MM.1S (cell line): ENCODE results near the gene SH3BGRL3.

ENCODE experiments used
- DNase-seq: peaks from one replicate; pipeline ENCODE4 v3.0.0-alpha.2; 2015
- H2AFZ ChIP-seq: fragments of 300-600 bp; sonication (generic); 2 replicates; pipeline ENCODE4 v1.6.0; 2016; ENCODE audit warnings: antibody characterized with exemption, low read length
- H3F3A ChIP-seq: fragments of 300-600 bp; sonication (generic); 2 replicates; pipeline ENCODE4 v1.6.1; 2016; ENCODE audit warnings: mild to moderate bottlenecking, antibody characterized with exemption, low read length, moderate library complexity, mixed read lengths; ENCODE audit not compliant: insufficient read depth
- H3K27ac ChIP-seq: fragments of 300-600 bp; sonication (generic); 2 replicates; pipeline ENCODE4 v1.5.1; 2016; ENCODE audit warnings: mild to moderate bottlenecking, low read length
- H3K27me3 ChIP-seq: fragments of 300-600 bp; sonication (generic); replicated peaks from 2 replicates; pipeline ENCODE4 v1.6.0; 2016; ENCODE audit warnings: low read length; ENCODE audit not compliant: insufficient read depth
- H3K36me3 ChIP-seq: fragments of 300-600 bp; sonication (generic); replicated peaks from 2 replicates; pipeline ENCODE4 v1.6.1; 2016; ENCODE audit warnings: mild to moderate bottlenecking, low read length, mixed read lengths; ENCODE audit not compliant: insufficient read depth
- H3K4me1 ChIP-seq: fragments of 300-600 bp; sonication (generic); 2 replicates; pipeline ENCODE4 v1.6.1; 2016; ENCODE audit warnings: low read length, mixed read lengths
- H3K4me2 ChIP-seq: fragments of 300-600 bp; sonication (generic); 2 replicates; pipeline ENCODE4 v1.6.0; 2016; ENCODE audit warnings: low read depth, low read length
- H3K4me3 ChIP-seq: fragments of 300-600 bp; sonication (generic); 2 replicates; pipeline ENCODE4 v1.5.1; 2016; ENCODE audit warnings: low read length, mixed read lengths
- H3K79me2 ChIP-seq: fragments of 300-600 bp; sonication (generic); 2 replicates; pipeline ENCODE4 v1.6.1; 2016; ENCODE audit warnings: mixed run types, low read length, mixed read lengths
- H3K9ac ChIP-seq: fragments of 300-600 bp; sonication (generic); 2 replicates; pipeline ENCODE4 v1.6.1; 2016; ENCODE audit warnings: low read length, mixed read lengths
- H3K9me2 ChIP-seq: fragments of 300-600 bp; sonication (generic); replicated peaks from 2 replicates; pipeline ENCODE4 v1.6.1; 2016; ENCODE audit warnings: mild to moderate bottlenecking, low read length, mixed read lengths; ENCODE audit not compliant: insufficient read depth
- H3K9me3 ChIP-seq: fragments of 300-600 bp; sonication (generic); replicated peaks from 2 replicates; pipeline ENCODE4 v1.6.1; 2016; ENCODE audit warnings: mild to moderate bottlenecking, low read length, mixed read lengths; ENCODE audit not compliant: insufficient read depth
- H4K20me1 ChIP-seq: fragments of 300-600 bp; sonication (generic); 2 replicates; pipeline ENCODE4 v1.6.1; 2016; ENCODE audit warnings: mild to moderate bottlenecking, low read length, moderate library complexity, mixed read lengths; ENCODE audit not compliant: insufficient read depth
- CTCF ChIP-seq: fragments of 300-600 bp; sonication (generic); IDR thresholded peaks from 2 replicates; pipeline ENCODE4 v1.5.1; 2016; ENCODE audit warnings: antibody characterized with exemption, low read length, mixed read lengths
- EZH2 ChIP-seq: fragments of 300-600 bp; sonication (generic); optimal IDR thresholded peaks from 2 replicates; pipeline ENCODE3; 2017; ENCODE audit warnings: low read depth, mild to moderate bottlenecking, antibody characterized with exemption, low read length, mixed read lengths
- EZH2phosphoT487 ChIP-seq: fragments of 300-600 bp; sonication (generic); IDR thresholded peaks from 2 replicates; pipeline ENCODE4 v1.6.1; 2018; ENCODE audit warnings: antibody characterized with exemption, low read length

The SH3BGRL3 gene

DNA sequence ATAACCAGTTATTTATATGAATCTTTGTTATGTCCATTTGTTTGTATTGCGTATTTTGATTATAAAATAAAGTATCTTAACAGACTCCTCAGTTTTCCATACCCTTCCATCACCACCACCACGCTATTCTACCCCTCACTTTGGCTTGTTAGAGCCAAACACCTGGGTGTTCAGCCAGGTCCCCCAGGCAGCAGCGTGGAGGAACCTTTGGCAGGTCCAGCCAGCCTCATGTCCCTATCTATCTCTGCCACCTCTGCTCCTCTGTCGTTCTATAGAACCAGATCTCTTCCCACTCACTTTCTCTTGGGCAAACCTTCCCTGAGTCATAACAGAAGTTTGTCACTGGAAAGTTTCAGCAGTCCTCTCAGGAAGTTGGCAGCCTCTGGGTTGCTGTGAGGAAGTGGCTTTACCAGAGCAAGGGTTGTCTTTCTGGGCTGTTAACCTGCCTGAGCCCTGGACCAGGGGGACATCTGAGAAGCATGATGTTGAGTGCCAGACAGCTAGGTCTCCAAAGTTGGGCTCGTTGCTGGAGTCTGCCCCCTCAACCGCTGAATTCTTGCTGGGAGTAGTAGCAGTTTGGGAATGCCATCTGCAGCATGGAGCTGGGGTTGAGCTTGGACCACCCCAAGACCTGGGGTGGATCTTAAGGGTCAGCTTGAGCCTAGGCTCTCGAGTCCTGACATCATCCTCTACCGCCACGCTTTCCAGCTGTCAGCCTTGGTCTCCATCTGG, 996 bp upstream of the SH3BGRL3 start:
- DNase-seq: no peak
- Histone ChIP-seq H3K4me3 (peak overlapping the region; percentile 86), H4K20me1 (no peaks in the 10 kb centered on the region), H3K27ac (peak overlapping the region; percentile 48; the same call in 1 of the 2 replicates), H3K9me2 (no peaks in the 10 kb centered on the region), H3K27me3 (no peaks in the 10 kb centered on the region), H3F3A (peaks cover 23% of the 10 kb centered on the region), H2AFZ (no peak overlapping the region), H3K4me1 (peaks cover 16% of the 10 kb centered on the region), H3K4me2 (peak overlapping the region; percentile 95), H3K9me3 (no peaks in the 10 kb centered on the region), H3K9ac (peak overlapping the region; percentile 79), H3K36me3 (peaks cover 14% of the 10 kb centered on the region), H3K79me2 (peaks cover 25% of the 10 kb centered on the region)
- no peak for TF ChIP-seq CTCF
- no peak for TF ChIP-seq EZH2phosphoT487
- TF ChIP-seq EZH2: no peak

DNA sequence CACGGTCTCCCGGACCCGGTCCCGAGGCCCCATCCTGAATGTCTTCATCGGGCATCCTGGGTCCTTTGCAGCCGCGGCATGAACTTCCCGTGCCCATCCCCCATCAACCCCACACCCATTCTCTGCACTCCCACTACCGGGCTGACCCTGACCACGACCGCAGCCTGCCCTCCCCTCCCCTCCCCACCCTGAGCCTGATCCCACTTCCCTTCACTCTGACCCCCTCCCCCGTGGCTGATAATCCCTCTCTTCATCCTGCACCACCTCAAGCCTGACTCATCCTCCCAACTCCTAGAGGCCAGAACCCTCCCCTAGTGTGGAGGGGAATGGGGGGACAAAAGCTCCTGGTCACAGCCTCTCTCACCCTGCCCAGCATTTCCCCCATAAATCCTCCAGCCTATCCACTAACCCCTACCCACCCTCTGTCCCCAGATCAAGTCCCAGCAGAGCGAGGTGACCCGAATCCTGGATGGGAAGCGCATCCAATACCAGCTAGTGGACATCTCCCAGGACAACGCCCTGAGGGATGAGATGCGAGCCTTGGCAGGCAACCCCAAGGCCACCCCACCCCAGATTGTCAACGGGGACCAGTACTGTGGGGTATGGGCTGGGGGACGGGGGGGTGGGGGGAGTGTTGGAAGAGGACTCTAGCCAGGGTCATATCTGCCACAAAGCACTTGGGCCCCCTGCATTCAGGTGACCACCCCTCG, 602 bp downstream of the SH3BGRL3 start:
- Histone ChIP-seq H2AFZ (peak overlapping the region; percentile 66), H3K9ac (peak overlapping the region; percentile 79), H3K4me3 (peak overlapping the region; percentile 86), H3K27ac (peak overlapping the region; percentile 31; the same call in 1 of the 2 replicates), H3K36me3 (peaks cover 14% of the 10 kb centered on the region), H3K9me2 (no peaks in the 10 kb centered on the region), H4K20me1 (no peaks in the 10 kb centered on the region), H3K4me1 (peaks cover 16% of the 10 kb centered on the region), H3K9me3 (no peaks in the 10 kb centered on the region), H3K79me2 (peaks cover 25% of the 10 kb centered on the region), H3F3A (peaks cover 18% of the 10 kb centered on the region), H3K27me3 (no peaks in the 10 kb centered on the region), H3K4me2 (peak overlapping the region; percentile 95)
- TF ChIP-seq EZH2 (no peak), CTCF (no peak), EZH2phosphoT487 (no peak)
- no peak for DNase-seq

GRCh38 chr1:26281091-26281958, 1.4 kb downstream of the SH3BGRL3 start:
- H3K4me2 ChIP-seq: peak overlapping the region; percentile 95; the same call in 1 of the 2 replicates
- peaks cover 12% of the 10 kb centered on the region for H3K36me3 ChIP-seq

More at GRCh38 chr1:26281091-26281958, 1.4 kb downstream of the SH3BGRL3 start:
- Histone ChIP-seq H3F3A (peaks cover 14% of the 10 kb centered on the region), H3K4me1 (peaks cover 9% of the 10 kb centered on the region; the same call in 1 of the 2 replicates), H4K20me1 (no peaks in the 10 kb centered on the region), H3K9me2 (no peaks in the 10 kb centered on the region), H3K4me3 (no peak overlapping the region), H3K9me3 (no peaks in the 10 kb centered on the region), H3K9ac (no peak overlapping the region), H3K27ac (no peak overlapping the region), H2AFZ (no peak overlapping the region), H3K27me3 (no peaks in the 10 kb centered on the region), H3K79me2 (peaks cover 25% of the 10 kb centered on the region)
- no peak for DNase-seq
- no peak for TF ChIP-seq EZH2
- TF ChIP-seq EZH2phosphoT487: no peak
- TF ChIP-seq CTCF: no peak
